DND-41 (cell line): ENCODE data around the gene AP3D1.
A peak's percentile ranks its signal among the peaks of the same experiment; 100 is the strongest.

Experiments
- ATAC-seq: fragments of 200-7000 bp; cut with Tn5 transposase; 3 replicates; pipeline ENCODE4 v1.9.1; 2021; ENCODE audit warnings: low read depth; ENCODE audit not compliant: insufficient read depth
- DNase-seq: peaks from one replicate; pipeline ENCODE4 v3.0.0-alpha.2; 2020
- H2AFZ ChIP-seq: 2 replicates; pipeline ENCODE4 v1.6.0; 2012; ENCODE audit warnings: low read depth, low read length
- H3K27ac ChIP-seq: 2 replicates; pipeline ENCODE4 v1.5.1; 2012; ENCODE audit warnings: low read length, inconsistent platforms
- H3K27me3 ChIP-seq: fragments of 200-600 bp; sonication (generic); 2 replicates; pipeline ENCODE4 v1.6.0; 2012; ENCODE audit warnings: low read length, mild to moderate bottlenecking, inconsistent platforms; ENCODE audit not compliant: insufficient read depth, poor library complexity
- H3K36me3 ChIP-seq: 2 replicates; pipeline ENCODE4 v1.5.1; 2012; ENCODE audit warnings: low read length, inconsistent platforms; ENCODE audit not compliant: insufficient read depth
- H3K4me1 ChIP-seq: 2 replicates; pipeline ENCODE4 v1.5.1; 2012; ENCODE audit warnings: mild to moderate bottlenecking, low read length; ENCODE audit not compliant: insufficient read depth
- H3K4me2 ChIP-seq: 2 replicates; pipeline ENCODE4 v1.6.0; 2012; ENCODE audit warnings: mild to moderate bottlenecking, moderate library complexity, low read length, inconsistent platforms; ENCODE audit not compliant: insufficient read depth
- H3K4me3 ChIP-seq, 2 experiments: fragments of 200-600 bp in 1 of 2; shearing (Covaris generic) in 1 of 2; 2 replicates each; pipeline ENCODE4 v1.5.1; 2012 to 2016; ENCODE audit warnings: inconsistent platforms in 2 of 2, low read length in 2 of 2, mild to moderate bottlenecking in 2 of 2, low read depth in 1 of 2, moderate library complexity in 1 of 2
- H3K79me2 ChIP-seq: 2 replicates; pipeline ENCODE4 v1.6.0; 2012; ENCODE audit warnings: low read length, inconsistent platforms; ENCODE audit not compliant: insufficient read depth
- H3K9ac ChIP-seq: 2 replicates; pipeline ENCODE4 v1.6.0; 2012; ENCODE audit warnings: low read depth, mild to moderate bottlenecking, inconsistent platforms, low read length, moderate library complexity
- H3K9me3 ChIP-seq: 2 replicates; pipeline ENCODE4 v1.5.1; 2012; ENCODE audit warnings: low read length, moderate library complexity, mild to moderate bottlenecking, inconsistent platforms; ENCODE audit not compliant: insufficient read depth, severe bottlenecking
- H4K20me1 ChIP-seq: 2 replicates; pipeline ENCODE4 v1.6.0; 2012; ENCODE audit warnings: low read length; ENCODE audit not compliant: insufficient read depth
- EZH2 ChIP-seq: IDR thresholded peaks from 3 replicates; pipeline ENCODE4 v1.6.1; 2012; ENCODE audit warnings: borderline replicate concordance, low read depth, mild to moderate bottlenecking, moderate library complexity, low read length, inconsistent platforms; ENCODE audit not compliant: severe bottlenecking
- TF ChIP-seq, protein P1 (sequence below): IDR thresholded peaks from 2 replicates; pipeline ENCODE4 v1.5.1; 2012; ENCODE audit warnings: borderline replicate concordance, low read length, moderate library complexity, mild to moderate bottlenecking; ENCODE audit not compliant: poor library complexity, severe bottlenecking; ENCODE audit errors: extremely low read depth

The AP3D1 gene

DNA sequence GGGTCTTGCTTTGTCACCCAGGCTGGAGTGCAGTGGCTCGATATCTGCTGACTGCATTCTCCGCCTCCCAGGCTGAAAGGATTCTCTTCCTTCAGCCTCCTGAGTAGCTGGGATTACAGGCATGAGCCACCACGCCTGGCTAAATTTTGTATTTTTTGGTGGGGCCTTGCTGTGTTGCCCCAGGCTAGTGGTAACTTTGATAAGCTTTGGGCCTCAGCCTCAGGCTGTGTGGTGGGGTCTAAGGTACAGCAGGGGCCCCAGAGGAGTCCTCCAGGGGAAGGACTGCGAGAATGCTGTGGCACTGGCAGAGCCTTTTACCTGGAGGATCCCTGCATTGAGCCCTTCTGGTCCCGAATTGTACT lies 19.6 kb upstream of the AP3D1 start:
- ATAC-seq (peak; percentile 12; the same call in 1 of the 3 replicates), DNase-seq (no peak)
- peaks cover 59% of the 10 kb centered on the region for H3K36me3 ChIP-seq
- H3K4me1 ChIP-seq: peaks cover 19% of the 10 kb centered on the region
- H3K27me3 ChIP-seq: no peaks in the 10 kb centered on the region
- no peak overlapping the region for H3K4me3 ChIP-seq
- H3K4me2 ChIP-seq: no peak overlapping the region
- H3K9ac ChIP-seq: no peak overlapping the region
- no peak overlapping the region for H3K27ac ChIP-seq
- H4K20me1 ChIP-seq: peaks cover 87% of the 10 kb centered on the region
- H3K9me3 ChIP-seq: no peaks in the 10 kb centered on the region
- H2AFZ ChIP-seq: no peak overlapping the region
- TF ChIP-seq, protein P1, sequence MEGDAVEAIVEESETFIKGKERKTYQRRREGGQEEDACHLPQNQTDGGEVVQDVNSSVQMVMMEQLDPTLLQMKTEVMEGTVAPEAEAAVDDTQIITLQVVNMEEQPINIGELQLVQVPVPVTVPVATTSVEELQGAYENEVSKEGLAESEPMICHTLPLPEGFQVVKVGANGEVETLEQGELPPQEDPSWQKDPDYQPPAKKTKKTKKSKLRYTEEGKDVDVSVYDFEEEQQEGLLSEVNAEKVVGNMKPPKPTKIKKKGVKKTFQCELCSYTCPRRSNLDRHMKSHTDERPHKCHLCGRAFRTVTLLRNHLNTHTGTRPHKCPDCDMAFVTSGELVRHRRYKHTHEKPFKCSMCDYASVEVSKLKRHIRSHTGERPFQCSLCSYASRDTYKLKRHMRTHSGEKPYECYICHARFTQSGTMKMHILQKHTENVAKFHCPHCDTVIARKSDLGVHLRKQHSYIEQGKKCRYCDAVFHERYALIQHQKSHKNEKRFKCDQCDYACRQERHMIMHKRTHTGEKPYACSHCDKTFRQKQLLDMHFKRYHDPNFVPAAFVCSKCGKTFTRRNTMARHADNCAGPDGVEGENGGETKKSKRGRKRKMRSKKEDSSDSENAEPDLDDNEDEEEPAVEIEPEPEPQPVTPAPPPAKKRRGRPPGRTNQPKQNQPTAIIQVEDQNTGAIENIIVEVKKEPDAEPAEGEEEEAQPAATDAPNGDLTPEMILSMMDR: no peak
- TF ChIP-seq EZH2: no peak
- H3K79me2 ChIP-seq: peaks cover 98% of the 10 kb centered on the region

DNA sequence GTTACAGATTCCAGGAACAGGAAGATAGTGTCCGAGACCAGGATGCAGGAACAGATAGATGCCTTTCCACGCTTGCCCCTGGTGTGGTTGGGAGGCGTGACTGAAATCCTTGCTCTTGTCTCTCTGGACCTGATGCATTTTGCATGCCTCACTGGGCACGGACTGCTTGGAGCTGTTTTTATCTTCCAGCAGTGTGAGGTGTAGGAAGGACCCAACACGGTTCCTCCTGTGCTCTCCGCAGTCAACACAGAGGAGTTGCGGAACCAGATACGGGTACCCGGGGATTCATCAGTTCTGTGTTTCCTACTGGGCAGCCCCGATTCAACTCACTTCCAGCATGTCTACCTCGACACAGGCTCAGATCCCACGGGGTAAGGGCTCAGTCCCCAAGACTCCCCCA lies 18.9 kb upstream of the AP3D1 start:
- no peak overlapping the region for H3K27ac ChIP-seq
- no peak overlapping the region for H2AFZ ChIP-seq
- H3K4me3 ChIP-seq: no peak overlapping the region
- no peaks in the 10 kb centered on the region for H3K9me3 ChIP-seq
- no peak for ATAC-seq
- H3K9ac ChIP-seq: no peak overlapping the region
- H3K4me2 ChIP-seq: no peak overlapping the region
- no peaks in the 10 kb centered on the region for H3K27me3 ChIP-seq
- peaks cover 98% of the 10 kb centered on the region for H3K79me2 ChIP-seq
- no peak for TF ChIP-seq EZH2
- TF ChIP-seq, protein P1: no peak
- H4K20me1 ChIP-seq: peaks cover 87% of the 10 kb centered on the region
- DNase-seq: no peak
- H3K36me3 ChIP-seq: peaks cover 53% of the 10 kb centered on the region
- peaks cover 25% of the 10 kb centered on the region for H3K4me1 ChIP-seq

DNA sequence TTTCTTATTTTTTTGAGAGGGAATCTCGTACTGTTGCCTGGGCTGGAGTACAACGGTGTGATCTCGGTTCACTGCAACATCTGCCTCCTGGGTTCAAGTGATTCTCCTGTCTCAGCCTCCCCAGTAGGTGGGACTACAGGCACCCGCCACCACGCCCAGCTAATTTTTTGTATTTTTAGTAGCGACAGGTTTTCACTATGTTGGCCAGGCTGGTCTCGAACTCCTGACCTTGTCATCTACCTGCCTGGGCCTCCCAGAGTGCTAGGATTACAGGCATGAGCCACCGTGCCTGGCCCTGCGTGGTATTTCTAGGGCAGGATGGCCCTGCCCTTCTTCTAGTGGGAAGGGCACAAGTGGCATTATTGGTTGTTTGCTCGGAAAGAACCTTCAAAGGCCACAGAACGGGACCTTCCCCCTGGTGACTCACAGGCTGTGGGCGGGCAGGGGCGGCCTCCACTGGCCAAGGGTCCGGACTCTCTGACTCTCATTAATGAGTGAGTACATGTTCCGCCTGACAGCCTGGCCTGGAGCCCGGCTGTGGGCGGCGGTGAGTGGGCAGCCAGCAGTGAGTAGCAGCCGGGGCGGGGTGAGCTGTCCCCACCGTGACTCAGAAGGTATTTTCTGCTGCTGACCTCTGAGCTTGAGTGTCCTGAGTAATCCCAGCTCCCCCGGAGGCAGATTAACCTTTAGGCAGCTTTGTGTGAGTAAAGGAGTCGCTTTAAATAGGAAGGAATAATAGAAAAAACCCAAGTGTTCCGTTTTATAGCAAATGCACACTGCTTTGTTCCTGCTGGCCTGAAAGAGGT lies 17.5 kb upstream of the AP3D1 start:
- peaks cover 98% of the 10 kb centered on the region for H3K79me2 ChIP-seq
- H3K27ac ChIP-seq: no peak overlapping the region
- peaks cover 85% of the 10 kb centered on the region for H4K20me1 ChIP-seq
- no peak overlapping the region for H3K4me2 ChIP-seq
- no peak for TF ChIP-seq EZH2
- TF ChIP-seq, protein P1: no peak
- peaks cover 25% of the 10 kb centered on the region for H3K4me1 ChIP-seq
- no peak for DNase-seq
- no peak for ATAC-seq
- no peaks in the 10 kb centered on the region for H3K9me3 ChIP-seq
- no peak overlapping the region for H2AFZ ChIP-seq
- peaks cover 46% of the 10 kb centered on the region for H3K36me3 ChIP-seq
- no peaks in the 10 kb centered on the region for H3K27me3 ChIP-seq
- no peak overlapping the region; the same call in 1 of the 2 replicates for H3K9ac ChIP-seq
- no peak overlapping the region for H3K4me3 ChIP-seq
